Neutrophil (primary cell): ENCODE data around the gene EVC.

Source experiments
- H3K27ac ChIP-seq: fragments of 200-600 bp; sonication (generic); 2 replicates; pipeline ENCODE4 v1.5.1; 2016; ENCODE audit warnings: mild to moderate bottlenecking, moderate library complexity
- H3K27me3 ChIP-seq: fragments of 200-600 bp; sonication (generic); 2 replicates; pipeline ENCODE4 v1.6.0; 2016; ENCODE audit warnings: mild to moderate bottlenecking
- H3K36me3 ChIP-seq: fragments of 200-600 bp; sonication (generic); 2 replicates; pipeline ENCODE4 v1.5.1; 2017
- H3K4me1 ChIP-seq, 2 experiments: fragments of 200-600 bp in 1 of 2; sonication (generic) in 1 of 2; 1 replicate in 1 of 2; 2 replicates in 1 of 2; pipeline versions ENCODE4 v1.5.1 to v1.6.1; 2013 to 2016; ENCODE audit warnings: low read depth in 1 of 2, low read length in 1 of 2, mild to moderate bottlenecking in 1 of 2, moderate library complexity in 1 of 2; ENCODE audit not compliant: control insufficient read depth in 1 of 2, insufficient read depth in 1 of 2
- H3K4me3 ChIP-seq, 2 experiments: fragments of 200-600 bp in 1 of 2; sonication (generic) in 1 of 2; 1 replicate in 1 of 2; 2 replicates in 1 of 2; pipeline ENCODE4 v1.5.1; 2013 to 2016; ENCODE audit warnings: low read depth in 1 of 2, low read length in 1 of 2, mild to moderate bottlenecking in 1 of 2, moderate library complexity in 1 of 2
- H3K9me3 ChIP-seq: fragments of 200-600 bp; sonication (generic); 2 replicates; pipeline ENCODE4 v1.5.1; 2016
- TF ChIP-seq, protein P1 (sequence below): fragments of 200-600 bp; sonication (generic); IDR thresholded peaks from 2 replicates; pipeline ENCODE4 v1.5.1; 2016; ENCODE audit warnings: antibody characterized with exemption

The EVC gene

DNA sequence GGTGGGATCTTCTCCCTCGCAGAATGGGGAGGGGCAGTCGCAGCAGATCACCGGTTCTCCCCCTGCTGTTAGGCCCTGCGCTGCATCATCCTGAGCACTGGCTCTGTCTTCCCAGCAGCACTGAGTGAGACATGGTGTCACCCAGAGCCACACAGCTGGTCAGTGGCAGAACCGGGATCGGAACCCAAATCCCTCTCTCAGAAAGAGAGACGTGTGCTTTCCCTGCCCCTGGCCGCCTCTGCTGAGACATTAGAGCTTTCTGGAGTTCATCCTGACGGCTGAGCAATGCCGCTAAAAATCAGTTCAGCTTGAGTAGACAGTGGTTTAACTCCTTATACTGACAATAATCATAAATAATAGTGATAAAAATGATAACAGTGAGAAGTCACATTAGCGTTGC is 87.9 kb downstream of the EVC start:
- TF ChIP-seq, protein P1, sequence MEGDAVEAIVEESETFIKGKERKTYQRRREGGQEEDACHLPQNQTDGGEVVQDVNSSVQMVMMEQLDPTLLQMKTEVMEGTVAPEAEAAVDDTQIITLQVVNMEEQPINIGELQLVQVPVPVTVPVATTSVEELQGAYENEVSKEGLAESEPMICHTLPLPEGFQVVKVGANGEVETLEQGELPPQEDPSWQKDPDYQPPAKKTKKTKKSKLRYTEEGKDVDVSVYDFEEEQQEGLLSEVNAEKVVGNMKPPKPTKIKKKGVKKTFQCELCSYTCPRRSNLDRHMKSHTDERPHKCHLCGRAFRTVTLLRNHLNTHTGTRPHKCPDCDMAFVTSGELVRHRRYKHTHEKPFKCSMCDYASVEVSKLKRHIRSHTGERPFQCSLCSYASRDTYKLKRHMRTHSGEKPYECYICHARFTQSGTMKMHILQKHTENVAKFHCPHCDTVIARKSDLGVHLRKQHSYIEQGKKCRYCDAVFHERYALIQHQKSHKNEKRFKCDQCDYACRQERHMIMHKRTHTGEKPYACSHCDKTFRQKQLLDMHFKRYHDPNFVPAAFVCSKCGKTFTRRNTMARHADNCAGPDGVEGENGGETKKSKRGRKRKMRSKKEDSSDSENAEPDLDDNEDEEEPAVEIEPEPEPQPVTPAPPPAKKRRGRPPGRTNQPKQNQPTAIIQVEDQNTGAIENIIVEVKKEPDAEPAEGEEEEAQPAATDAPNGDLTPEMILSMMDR: no peak
- no peak overlapping the region for H3K27ac ChIP-seq
- H3K4me3 ChIP-seq: no peak overlapping the region
- no peaks in the 10 kb centered on the region for H3K36me3 ChIP-seq
- H3K4me1 ChIP-seq: no peaks in the 10 kb centered on the region
- no peaks in the 10 kb centered on the region for H3K27me3 ChIP-seq
- H3K9me3 ChIP-seq: no peaks in the 10 kb centered on the region

DNA sequence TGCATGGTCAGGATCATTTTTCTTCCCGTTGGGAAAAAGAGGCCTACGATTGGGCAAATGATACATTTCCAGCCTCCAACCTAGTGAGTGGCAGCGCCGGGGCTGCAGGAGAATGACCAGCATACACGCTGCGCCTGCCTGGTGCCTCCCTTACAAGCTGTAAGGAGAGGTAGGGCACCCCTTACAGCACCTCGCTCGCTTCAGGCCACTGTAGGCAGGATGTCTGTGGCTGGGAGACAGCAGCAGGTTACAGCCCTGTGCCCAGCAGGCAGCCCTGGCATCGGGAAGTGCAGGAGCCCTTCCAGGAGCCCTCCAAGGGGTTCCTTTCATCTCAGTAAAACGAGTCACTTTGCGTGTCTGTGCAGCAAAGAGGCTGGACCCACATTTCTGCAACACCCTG is 88.4 kb downstream of the EVC start:
- Histone ChIP-seq H3K36me3 (no peaks in the 10 kb centered on the region), H3K27me3 (no peaks in the 10 kb centered on the region), H3K4me3 (no peak overlapping the region), H3K27ac (no peak overlapping the region), H3K9me3 (no peaks in the 10 kb centered on the region), H3K4me1 (no peaks in the 10 kb centered on the region)
- TF ChIP-seq, protein P1: no peak

DNA sequence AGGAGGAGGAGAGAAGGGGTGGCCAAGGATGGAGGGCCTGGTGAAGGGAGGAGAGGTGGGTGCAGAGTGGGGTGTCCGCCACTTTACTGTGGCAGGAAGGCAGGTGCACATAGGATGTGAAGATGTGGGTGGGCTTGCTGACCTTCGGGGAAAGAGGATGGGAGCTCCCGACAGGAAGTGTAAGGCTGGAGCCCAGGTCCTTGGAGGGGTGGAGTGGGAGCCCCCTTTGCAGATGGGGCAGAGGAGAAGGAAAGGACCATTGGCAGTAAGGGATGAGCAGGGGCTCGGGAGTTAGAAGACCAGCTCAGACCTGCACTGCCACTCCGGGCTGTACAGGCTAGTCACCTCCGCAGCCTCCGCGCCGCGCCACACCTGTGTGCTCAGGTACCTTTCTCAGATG is 89.5 kb downstream of the EVC start:
- TF ChIP-seq, protein P1: no peak
- no peaks in the 10 kb centered on the region for H3K9me3 ChIP-seq
- H3K36me3 ChIP-seq: no peaks in the 10 kb centered on the region

DNA sequence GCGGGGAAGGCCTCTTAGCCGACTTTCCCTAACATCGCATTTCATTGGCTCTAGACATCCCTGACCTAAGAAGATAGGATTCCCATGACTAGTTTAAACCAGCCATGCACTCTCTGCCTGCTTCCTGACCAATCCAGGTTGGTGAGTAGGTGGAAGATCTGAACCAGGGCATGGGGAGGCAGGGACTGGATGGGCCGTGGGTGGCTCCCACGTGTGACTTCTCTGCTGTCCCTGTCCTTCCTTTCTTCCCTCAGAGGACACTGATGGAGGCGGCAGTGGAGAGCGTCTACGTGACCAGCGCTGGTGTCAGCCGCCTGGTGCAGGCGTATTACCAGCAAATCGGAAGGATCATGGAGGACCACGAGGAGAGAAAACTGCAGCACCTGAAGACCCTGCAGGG is 90.7 kb downstream of the EVC start:
- H3K36me3 ChIP-seq: no peaks in the 10 kb centered on the region

More for the DNA sequence above, 89.5 kb downstream of the EVC start:
- H3K27me3 ChIP-seq: no peaks in the 10 kb centered on the region
- H3K27ac ChIP-seq: no peak overlapping the region
- H3K4me3 ChIP-seq: no peak overlapping the region
- H3K4me1 ChIP-seq: no peaks in the 10 kb centered on the region

DNA sequence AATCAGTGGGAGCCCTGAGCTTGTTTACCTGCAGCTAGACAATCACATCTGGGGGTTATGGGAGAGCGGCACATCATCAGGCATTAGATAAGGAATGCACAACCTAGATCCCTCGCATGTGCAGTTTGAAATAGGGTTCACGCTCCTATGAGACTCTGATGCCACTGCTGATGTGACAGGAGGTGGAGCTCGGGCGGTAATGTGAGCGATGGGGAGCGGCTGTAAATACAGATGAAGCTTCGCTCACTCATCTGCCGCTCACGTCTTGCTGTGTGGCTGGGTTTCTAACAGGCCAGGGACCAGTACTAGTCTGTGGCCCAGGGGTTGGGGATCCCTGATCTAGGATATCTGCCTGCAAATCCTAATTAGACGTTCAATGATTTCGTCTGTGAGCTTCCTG is 91.6 kb downstream of the EVC start:
- no peaks in the 10 kb centered on the region for H3K4me1 ChIP-seq
- no peak overlapping the region for H3K27ac ChIP-seq
- H3K27me3 ChIP-seq: no peaks in the 10 kb centered on the region
- no peaks in the 10 kb centered on the region for H3K9me3 ChIP-seq
- TF ChIP-seq, protein P1: no peak
- H3K4me3 ChIP-seq: no peak overlapping the region
- H3K36me3 ChIP-seq: no peaks in the 10 kb centered on the region

More for the DNA sequence above, 90.7 kb downstream of the EVC start:
- no peaks in the 10 kb centered on the region for H3K27me3 ChIP-seq
- H3K4me3 ChIP-seq: no peak overlapping the region
- TF ChIP-seq, protein P1: no peak
- H3K4me1 ChIP-seq: no peaks in the 10 kb centered on the region
- no peak overlapping the region for H3K27ac ChIP-seq
- H3K9me3 ChIP-seq: no peaks in the 10 kb centered on the region

DNA sequence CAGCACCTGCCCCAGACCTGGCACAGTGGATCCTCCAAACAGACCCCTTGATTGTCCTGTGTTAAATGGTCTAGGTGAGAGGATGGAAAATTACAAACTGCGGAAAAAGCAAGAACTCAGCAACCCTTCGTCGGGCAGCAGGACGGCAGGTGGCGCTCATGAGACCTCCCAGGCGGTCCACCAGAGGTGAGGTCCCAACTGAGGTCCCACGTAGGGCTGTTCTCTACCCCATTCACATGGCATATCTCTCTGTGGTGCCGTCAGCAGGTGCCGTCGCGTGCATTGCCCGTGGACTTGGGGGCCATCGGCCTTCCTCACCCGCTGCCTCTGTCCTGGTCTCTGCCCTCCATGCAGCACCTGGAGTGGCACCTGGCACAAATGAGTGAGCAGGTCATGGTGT is 93.7 kb downstream of the EVC start:
- TF ChIP-seq, protein P1: no peak
- no peaks in the 10 kb centered on the region for H3K36me3 ChIP-seq
- no peak overlapping the region for H3K4me3 ChIP-seq
- H3K9me3 ChIP-seq: no peaks in the 10 kb centered on the region
- no peak overlapping the region for H3K27ac ChIP-seq
- H3K4me1 ChIP-seq: no peaks in the 10 kb centered on the region
- no peaks in the 10 kb centered on the region for H3K27me3 ChIP-seq
